ENCODE data around the gene LYPLA2. TPM values are rescaled to one million over a fixed set of nuclear protein-coding genes. Genes with fewer than 3 reads are reported as not detected.
"Not testable (repeated sequence)": the region's sequence is repeated elsewhere in the genome, so short reads cannot be mapped to it uniquely, and the experiment has no call there.

Gene LYPLA2
- polyA plus RNA-seq, 12 donors = 24.0 to 61.1 (median 28.7) TPM; not detected in 1

- DNase-seq = no peak
These were observed 16.6 kb upstream of the LYPLA2 start for GRCh38 chr1:23774174-23774880.

- DNase-seq = no peak
These were observed 14.7 kb upstream of the LYPLA2 start for GRCh38 chr1:23776217-23776616.

GRCh38 chr1:23777979-23778814 lies 12.7 kb upstream of the LYPLA2 start, which contains the start of gene PITHD1:
Gene PITHD1 (plus strand): TSS chr1:23778418. CDS start chr1:23778516, 98 bp downstream.
- peak; percentile 87 for DNase-seq

- no peak for DNase-seq
These were observed 11.0 kb upstream of the LYPLA2 start for GRCh38 chr1:23779826-23780371.

- DNase-seq = not testable (repeated sequence)
These were observed 7.8 kb upstream of the LYPLA2 start for GRCh38 chr1:23783141-23783540.

- DNase-seq = no peak
These were observed 6.1 kb upstream of the LYPLA2 start for GRCh38 chr1:23784846-23785245.

- DNase-seq = no peak
These were observed 3.2 kb upstream of the LYPLA2 start for GRCh38 chr1:23787701-23788100.

- no peak for DNase-seq
These were observed 2.2 kb upstream of the LYPLA2 start for GRCh38 chr1:23788695-23789094.

GRCh38 chr1:23791516-23792047 lies 637 bp downstream of the LYPLA2 start:
- no peak for DNase-seq

- no peak for DNase-seq
These were observed 1.4 kb downstream of the LYPLA2 start for GRCh38 chr1:23792151-23792945.

- DNase-seq = no peak
These were observed 2.3 kb downstream of the LYPLA2 start for GRCh38 chr1:23793018-23793781.

- DNase-seq = no peak
These were observed 3.2 kb downstream of the LYPLA2 start for GRCh38 chr1:23793861-23794731.

- not testable (repeated sequence) for DNase-seq
These were observed 3.8 kb downstream of the LYPLA2 start for GRCh38 chr1:23794732-23795182.

GRCh38 chr1:23795676-23796465 lies 4.9 kb downstream of the LYPLA2 start:
- no peak for DNase-seq

- DNase-seq = no peak
These were observed 5.7 kb downstream of the LYPLA2 start for GRCh38 chr1:23796466-23797271.

GRCh38 chr1:23797478-23798448 lies 6.8 kb downstream of the LYPLA2 start:
- no peak for DNase-seq
